Measurements from ENCODE around the gene DPPA3. TPM values are rescaled to one million over a fixed set of nuclear protein-coding genes. Genes with fewer than 3 reads are reported as not detected.
"Not testable (repeated sequence)": the region's sequence is repeated elsewhere in the genome, so short reads cannot be mapped to it uniquely, and the experiment has no call there.

Gene DPPA3
- total RNA-seq, 4 donors from 2014 or later, result not detected

GRCh38 chr12:7751394-7751793 is 40.2 kb downstream of the DPPA3 start:
- no peak overlapping the region for H3K4me3 ChIP-seq
- H3K9me3 ChIP-seq, result no peaks in the 10 kb centered on the region
- H3K27me3 ChIP-seq, result no peaks in the 10 kb centered on the region
- TF ChIP-seq POLR2AphosphoS5 (IDR thresholded peaks at IDR 0.05) (no peak), EP300 (IDR thresholded peaks at IDR 0.05) (no peak), CTCF (IDR thresholded peaks at IDR 0.05) (no peak), POLR2A (IDR thresholded peaks at IDR 0.05) (no peak)
- WGBS, result 91% methylated on average over 20 of the region's 20 CpGs
- H3K36me3 ChIP-seq, result no peaks in the 10 kb centered on the region
- H3K4me1 ChIP-seq, result no peaks in the 10 kb centered on the region
- no peak for DNase-seq (ENCODE audit: low spot score in 2 of 2)
- no peak overlapping the region for H3K27ac ChIP-seq

- not testable (repeated sequence) for H3K27ac ChIP-seq; H3K27me3 ChIP-seq; H3K4me1 ChIP-seq; H3K36me3 ChIP-seq; H3K9me3 ChIP-seq; H3K4me3 ChIP-seq; DNase-seq (ENCODE audit: low spot score in 2 of 2)
- WGBS, result 80% methylated on average over 9 of the region's 48 CpGs
Observed at GRCh38 chr12:7751941-7752922, 41.0 kb downstream of the DPPA3 start.

DNA sequence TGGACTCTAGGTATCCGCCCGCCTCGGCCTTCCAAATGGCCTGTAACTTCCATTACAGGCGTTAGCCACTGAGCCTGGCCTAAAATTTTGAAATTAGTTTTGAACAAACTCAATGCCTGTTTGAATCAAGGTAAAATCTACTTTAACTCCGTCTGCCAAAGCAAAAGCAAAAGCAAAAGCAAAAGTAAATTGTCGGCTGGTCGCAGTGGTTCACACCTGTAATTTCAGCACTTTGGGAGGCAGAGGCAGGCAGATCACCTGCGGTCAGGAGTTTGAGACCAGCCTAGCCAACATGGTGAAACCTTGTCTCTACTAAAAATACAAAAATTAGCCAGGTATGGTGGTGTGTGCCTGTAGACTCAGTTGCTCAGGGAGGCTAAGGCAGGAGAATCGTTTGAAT is 44.4 kb downstream of the DPPA3 start:
- DNase-seq (ENCODE audit: low spot score in 2 of 2); H3K27ac ChIP-seq; H3K4me1 ChIP-seq; H3K36me3 ChIP-seq; H3K4me3 ChIP-seq; H3K27me3 ChIP-seq; H3K9me3 ChIP-seq: not testable (repeated sequence)
- WGBS, result 92% methylated on average over 9 of the region's 9 CpGs

DNA sequence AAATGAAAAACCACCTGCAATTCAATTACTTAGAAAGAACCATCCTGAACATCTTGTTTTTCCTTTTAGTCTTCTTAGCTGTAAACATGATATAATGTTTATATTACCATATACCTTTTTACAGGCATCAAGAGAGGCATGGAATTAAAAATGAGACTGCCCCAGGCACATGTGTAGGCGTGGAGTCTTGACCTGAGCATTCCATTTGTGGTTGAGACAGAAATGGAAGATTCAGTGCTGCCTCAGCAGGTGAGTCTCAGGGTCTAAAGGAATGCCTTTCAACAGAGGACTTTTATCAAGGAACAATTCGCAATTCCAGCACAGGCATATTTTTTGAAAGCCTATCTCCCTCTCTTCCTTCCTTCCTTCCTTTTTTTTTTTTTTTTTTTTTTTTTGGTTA is 45.8 kb downstream of the DPPA3 start:
- Histone ChIP-seq H3K27ac (no peak overlapping the region), H3K36me3 (no peaks in the 10 kb centered on the region), H3K4me3 (no peak overlapping the region), H3K9me3 (no peaks in the 10 kb centered on the region), H3K27me3 (no peaks in the 10 kb centered on the region), H3K4me1 (no peaks in the 10 kb centered on the region)
- TF ChIP-seq CTCF (IDR thresholded peaks at IDR 0.05), result no peak
- no peak for TF ChIP-seq POLR2AphosphoS5 (IDR thresholded peaks at IDR 0.05)
- no peak for TF ChIP-seq EP300 (IDR thresholded peaks at IDR 0.05)
- no peak for TF ChIP-seq POLR2A (IDR thresholded peaks at IDR 0.05)
- 47% methylated on average over 2 of the region's 2 CpGs for WGBS
- DNase-seq (ENCODE audit: low spot score in 2 of 2), result no peak

GRCh38 chr12:7758766-7759140 is 47.5 kb downstream of the DPPA3 start:
- Histone ChIP-seq H3K4me1 (no peaks in the 10 kb centered on the region), H3K27me3 (no peaks in the 10 kb centered on the region), H3K27ac (no peak overlapping the region), H3K4me3 (no peak overlapping the region), H3K9me3 (no peaks in the 10 kb centered on the region), H3K36me3 (no peaks in the 10 kb centered on the region)
- TF ChIP-seq EP300 (IDR thresholded peaks at IDR 0.05) (no peak), POLR2AphosphoS5 (IDR thresholded peaks at IDR 0.05) (no peak), POLR2A (IDR thresholded peaks at IDR 0.05) (no peak), CTCF (IDR thresholded peaks at IDR 0.05) (no peak)
- 45% methylated on average over 9 of the region's 9 CpGs for WGBS
- no peak for DNase-seq (ENCODE audit: low spot score in 2 of 2)

Other genes starting within 250 kb of the DPPA3 start
- gene CD163, start 207.7 kb upstream of the DPPA3 start, total RNA-seq, result 10 to 100 TPM; 12.9 to 22.0 (median 16.7) TPM
- gene APOBEC1, start 45.5 kb upstream of the DPPA3 start, total RNA-seq, result not detected
- not detected for gene GDF3, start 15.7 kb upstream of the DPPA3 start, total RNA-seq
- not detected for gene CLEC4C, start 35.9 kb downstream of the DPPA3 start, total RNA-seq
- gene NANOGNB, start 53.8 kb downstream of the DPPA3 start, total RNA-seq, result not detected
- gene NANOG, start 78.0 kb downstream of the DPPA3 start, total RNA-seq, result 1 to 10 TPM in 1 of 4 donors, under 1 TPM in 1, not detected in 2; 0.16 to 1.5 TPM
- gene SLC2A14, start 161.5 kb downstream of the DPPA3 start, total RNA-seq, result 1 to 10 TPM in 1 of 4 donors, under 1 TPM in 2, not detected in 1; 0.59 to 1.9 (median 0.83) TPM
- 10 to 100 TPM in 2 of 4 donors, 1 to 10 TPM in 2; 7.3 to 16.7 (median 9.6) TPM for gene SLC2A3, start 224.8 kb downstream of the DPPA3 start, total RNA-seq